Ovary (tissue), 3 donors: ENCODE measurements around the gene INSIG1.

ENCODE experiments used
- CTCF ChIP-seq, 3 donors: fragments of 450-650 bp in 2 of 3; fragments of 200-600 bp in 1 of 3; IDR thresholded peaks; one replicate each; pipeline versions ENCODE4 v1.5.1 to v1.8.0; 2016 to 2022; ENCODE audit warnings: antibody characterized with exemption in 3 of 3, mild to moderate bottlenecking in 1 of 3
- EP300 ChIP-seq: sonication (generic); formaldehyde crosslinking; IDR thresholded peaks from one replicate; pipeline ENCODE4 v1.6.1; 2017; ENCODE audit warnings: antibody characterized with exemption
- POLR2A ChIP-seq: fragments of 450-650 bp; IDR thresholded peaks from one replicate; pipeline ENCODE4 v1.6.1; 2017; ENCODE audit warnings: antibody characterized with exemption, mild to moderate bottlenecking, moderate library complexity
- donor health status: DM: no; HTN: no; CAD: no.

- no peak for TF ChIP-seq CTCF (IDR thresholded peaks at IDR 0.05)
- TF ChIP-seq POLR2A: no peak
- no peak for TF ChIP-seq EP300
Observed at GRCh38 chr7:155322530-155322929, 24.9 kb downstream of the INSIG1 start.
